SK-N-MC (cell line): ENCODE results near the gene PYGB.

Source experiments
- DNase-seq: peaks from one replicate; pipeline ENCODE4 v3.0.0-alpha.2; 2011; ENCODE audit warnings: low read depth, low spot score
- H3K27ac ChIP-seq: fragments of 200-600 bp; sonication (generic); 2 replicates; pipeline ENCODE4 v1.5.1; 2016; ENCODE audit warnings: mixed run types
- H3K36me3 ChIP-seq: fragments of 200-600 bp; sonication (generic); 2 replicates; pipeline ENCODE4 v1.6.1; 2017; ENCODE audit warnings: antibody characterized with exemption, low read length, mixed read lengths; ENCODE audit not compliant: insufficient read depth
- H3K4me3 ChIP-seq: fragments of 200-600 bp; sonication (generic); 2 replicates; pipeline ENCODE4 v1.5.1; 2016
- H3K9ac ChIP-seq: fragments of 200-600 bp; sonication (generic); 2 replicates; pipeline ENCODE4 v1.8.0; 2017; ENCODE audit warnings: mixed run types, mixed read lengths; ENCODE audit not compliant: insufficient read length
- H3K9me3 ChIP-seq: fragments of 200-600 bp; sonication (generic); 2 replicates; pipeline ENCODE4 v1.6.1; 2017; ENCODE audit warnings: low read depth, mild to moderate bottlenecking, antibody characterized with exemption, low read length, moderate library complexity, mixed read lengths
- EZH2 ChIP-seq: fragments of 200-600 bp; sonication (generic); IDR thresholded peaks from one replicate; pipeline ENCODE4 v1.6.1; 2017; ENCODE audit warnings: antibody characterized with exemption
- FOXP2 ChIP-seq: optimal IDR thresholded peaks from 2 replicates; pipeline ENCODE3; 2011; ENCODE audit warnings: mild to moderate bottlenecking, moderate library complexity; ENCODE audit not compliant: insufficient read depth; ENCODE audit errors: extremely low read length, control extremely low read depth
- POLR2AphosphoS5 ChIP-seq: IDR thresholded peaks from 2 replicates; pipeline ENCODE4 v1.6.1; 2012; ENCODE audit warnings: mild to moderate bottlenecking, low read depth, low read length, borderline replicate concordance

Gene PYGB

DNA sequence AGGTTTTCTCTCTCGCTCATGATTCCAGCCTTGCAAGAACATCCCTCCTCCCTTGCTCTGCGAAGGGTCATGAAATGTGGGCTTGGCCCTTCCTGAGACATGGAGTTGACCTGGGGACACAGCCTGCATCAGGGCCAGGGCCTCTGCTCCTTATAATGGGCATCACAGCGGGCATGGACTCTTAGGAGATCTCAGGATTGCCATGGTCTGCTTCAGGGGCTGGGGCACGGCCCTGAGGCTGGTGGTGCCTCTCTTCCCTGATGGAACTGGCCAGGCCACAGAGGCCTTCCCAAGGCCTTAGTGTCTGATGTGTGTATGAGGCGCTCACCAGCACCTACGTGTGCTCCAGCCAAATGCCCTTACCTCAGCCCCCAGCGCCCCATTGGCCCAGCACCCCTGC lies 28.5 kb upstream of the PYGB start:
- Histone ChIP-seq H3K27ac (no peak overlapping the region), H3K9ac (no peak overlapping the region), H3K36me3 (peaks cover 14% of the 10 kb centered on the region; the same call in 1 of the 2 replicates), H3K9me3 (no peaks in the 10 kb centered on the region), H3K4me3 (no peak overlapping the region)
- TF ChIP-seq POLR2AphosphoS5 (no peak), FOXP2 (no peak), EZH2 (no peak)
- DNase-seq = no peak

DNA sequence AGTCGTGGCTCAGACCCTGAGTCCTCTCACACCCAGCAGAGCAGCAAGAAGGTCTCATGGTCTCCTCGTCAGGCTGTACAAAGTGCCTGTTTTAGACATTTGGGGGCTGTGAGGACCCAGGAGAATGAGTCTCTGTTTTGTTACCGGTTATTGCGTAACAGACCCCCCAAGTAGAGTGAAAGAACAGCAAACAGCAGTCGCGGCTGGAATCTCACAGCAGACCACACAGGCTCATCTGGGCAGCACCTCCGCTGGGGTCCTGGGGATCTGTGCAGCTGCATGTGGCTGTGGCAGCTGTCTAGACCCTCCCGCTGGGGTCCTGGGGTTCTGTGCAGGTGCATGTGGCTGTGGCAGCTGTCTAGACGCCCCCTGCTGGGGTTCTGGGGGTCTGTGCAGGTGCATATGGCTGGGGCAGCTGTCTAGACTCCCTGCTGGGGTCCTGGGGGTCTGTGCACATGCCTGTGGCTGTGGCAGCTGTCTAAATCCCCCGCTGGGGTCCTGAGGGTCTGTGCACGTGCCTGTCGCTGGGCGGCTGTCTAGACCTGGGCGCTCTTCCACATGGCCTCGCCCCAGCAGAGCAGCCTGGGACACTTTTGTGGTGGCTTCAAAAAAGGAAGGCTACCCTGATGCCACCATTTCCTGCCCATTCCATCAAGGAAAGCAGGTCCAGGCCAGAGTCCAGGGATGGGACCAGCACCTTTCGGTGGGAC lies 27.7 kb upstream of the PYGB start:
- Histone ChIP-seq H3K36me3 (peaks cover 8% of the 10 kb centered on the region; the same call in 1 of the 2 replicates), H3K9me3 (no peaks in the 10 kb centered on the region), H3K27ac (no peak overlapping the region), H3K4me3 (no peak overlapping the region), H3K9ac (no peak overlapping the region)
- DNase-seq = no peak
- TF ChIP-seq EZH2 = no peak
- no peak for TF ChIP-seq FOXP2
- no peak for TF ChIP-seq POLR2AphosphoS5

DNA sequence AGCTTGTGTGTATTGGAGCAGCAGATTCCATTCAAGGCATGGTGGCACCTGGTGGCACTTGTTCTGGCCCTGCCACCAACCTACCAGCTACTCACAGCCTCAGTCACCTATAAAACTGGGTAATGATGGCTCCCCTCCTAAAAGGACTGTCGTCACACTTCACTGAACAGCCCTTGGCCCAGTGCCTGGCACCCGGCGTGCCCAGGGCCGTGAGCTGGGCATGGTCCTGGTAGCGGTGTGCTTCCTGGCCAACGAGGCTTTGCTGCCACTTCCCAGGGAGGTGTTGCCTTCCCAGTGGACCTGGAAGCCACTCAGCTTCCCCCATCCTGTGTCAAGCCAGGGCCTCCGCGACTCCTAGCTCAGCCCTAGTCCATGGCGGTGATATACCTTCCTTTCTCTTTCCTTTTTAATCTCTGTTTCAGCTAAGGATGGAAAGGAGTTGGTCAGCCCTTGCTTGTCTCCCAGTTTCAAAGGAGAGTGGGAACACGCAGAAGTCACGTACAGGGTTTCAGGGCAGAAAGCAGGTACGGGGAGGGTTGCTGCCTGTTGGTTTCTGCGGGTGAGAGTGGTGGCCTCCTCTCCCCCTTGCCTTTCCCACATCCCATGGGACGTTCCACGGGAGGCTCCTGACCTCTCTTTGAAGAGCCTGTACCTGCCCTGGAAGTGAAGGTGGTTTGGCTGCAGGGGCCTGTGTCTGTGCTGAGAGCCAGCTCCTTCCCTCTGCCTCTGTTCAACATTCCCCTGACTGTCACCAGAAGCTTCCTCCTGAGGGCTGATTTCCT lies 26.9 kb upstream of the PYGB start:
- Histone ChIP-seq H3K36me3 (peaks cover under 1% of the 10 kb centered on the region; the same call in 1 of the 2 replicates), H3K4me3 (no peak overlapping the region), H3K9me3 (no peaks in the 10 kb centered on the region), H3K27ac (no peak overlapping the region), H3K9ac (no peak overlapping the region)
- no peak for TF ChIP-seq EZH2
- TF ChIP-seq FOXP2 = no peak
- TF ChIP-seq POLR2AphosphoS5 = no peak
- DNase-seq = no peak

DNA sequence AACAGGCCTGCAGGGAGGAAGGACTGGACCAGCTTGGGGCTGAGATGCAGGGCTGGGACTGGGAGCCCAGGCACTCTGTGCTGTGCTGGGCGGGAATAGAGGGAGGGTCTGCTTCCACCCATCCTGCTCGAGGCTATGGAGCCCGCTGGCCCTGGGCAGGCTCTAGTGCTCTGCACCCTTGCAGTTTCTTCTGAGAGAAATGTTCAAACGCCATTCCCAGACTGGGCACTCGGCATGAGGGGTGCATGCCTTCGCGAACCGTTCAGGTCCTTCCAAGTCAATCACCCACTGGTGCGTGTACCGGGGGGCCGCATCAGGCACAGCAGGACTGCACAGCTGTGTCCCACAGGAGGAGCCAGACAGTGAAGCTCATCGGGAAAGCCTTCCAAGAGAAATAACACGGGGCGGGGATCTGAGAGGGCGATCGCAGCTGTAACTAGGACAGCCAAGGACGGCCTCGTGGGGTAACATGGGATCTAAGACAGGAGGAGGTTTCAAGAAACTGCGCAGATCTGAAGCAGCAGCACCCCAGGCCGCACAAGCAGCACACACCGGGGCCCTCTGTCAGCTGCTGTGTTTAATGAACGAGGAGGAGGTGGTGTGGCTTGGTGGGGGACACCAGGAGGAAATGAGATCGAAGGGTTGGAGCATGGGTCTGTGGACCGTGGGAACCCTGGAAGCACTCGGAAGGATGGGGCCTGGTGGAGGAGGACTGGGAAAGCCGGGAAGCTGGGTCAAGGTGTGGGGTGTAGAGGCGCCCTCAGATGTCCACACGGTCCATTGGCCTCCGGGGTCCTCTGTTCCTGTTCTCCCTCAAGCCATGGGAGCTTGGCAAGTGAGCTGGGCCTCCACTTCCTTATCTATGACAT lies 26.1 kb upstream of the PYGB start:
- no peak overlapping the region for H3K9ac ChIP-seq
- H3K4me3 ChIP-seq = no peak overlapping the region
- no peaks in the 10 kb centered on the region for H3K36me3 ChIP-seq
- H3K9me3 ChIP-seq = no peaks in the 10 kb centered on the region
- DNase-seq = no peak
- TF ChIP-seq EZH2 = no peak
- no peak for TF ChIP-seq POLR2AphosphoS5
- TF ChIP-seq FOXP2 = no peak
- H3K27ac ChIP-seq = no peak overlapping the region

DNA sequence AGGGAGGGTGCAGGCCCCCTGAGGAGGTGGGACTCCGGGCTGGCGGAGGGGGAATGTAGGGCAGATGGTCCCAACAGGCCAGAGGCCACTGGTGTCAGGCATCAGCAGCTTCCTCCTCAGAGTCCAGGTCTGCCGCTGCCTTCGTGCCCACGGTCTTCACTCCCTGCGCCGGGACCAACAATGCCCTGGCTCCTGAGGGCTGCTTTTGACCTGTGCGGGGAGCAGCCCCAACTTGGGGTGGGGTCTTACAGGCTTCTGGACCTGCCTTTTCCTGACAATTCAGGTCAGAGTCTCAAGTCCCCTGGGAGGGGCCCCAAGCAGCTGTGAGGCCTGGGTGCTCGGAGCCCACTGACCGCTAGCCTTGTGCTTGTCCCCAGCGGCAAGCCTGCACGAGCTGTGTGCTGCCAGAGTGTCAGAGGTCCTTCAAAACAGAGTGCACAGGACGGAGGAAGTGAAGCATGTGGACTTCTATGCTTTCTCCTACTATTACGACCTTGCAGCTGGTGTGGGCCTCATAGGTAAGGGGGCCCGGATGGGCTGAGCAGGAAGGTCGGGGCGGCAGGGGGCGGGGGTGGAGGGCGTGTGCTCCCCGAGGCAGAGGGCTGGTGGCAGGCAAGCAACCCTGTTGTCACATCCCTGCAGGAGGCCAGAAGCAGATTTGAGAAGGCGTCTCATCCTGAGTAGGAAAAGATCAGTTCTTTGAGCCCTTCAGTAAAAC lies 25.3 kb upstream of the PYGB start:
- no peaks in the 10 kb centered on the region for H3K36me3 ChIP-seq
- no peak overlapping the region for H3K27ac ChIP-seq

DNA sequence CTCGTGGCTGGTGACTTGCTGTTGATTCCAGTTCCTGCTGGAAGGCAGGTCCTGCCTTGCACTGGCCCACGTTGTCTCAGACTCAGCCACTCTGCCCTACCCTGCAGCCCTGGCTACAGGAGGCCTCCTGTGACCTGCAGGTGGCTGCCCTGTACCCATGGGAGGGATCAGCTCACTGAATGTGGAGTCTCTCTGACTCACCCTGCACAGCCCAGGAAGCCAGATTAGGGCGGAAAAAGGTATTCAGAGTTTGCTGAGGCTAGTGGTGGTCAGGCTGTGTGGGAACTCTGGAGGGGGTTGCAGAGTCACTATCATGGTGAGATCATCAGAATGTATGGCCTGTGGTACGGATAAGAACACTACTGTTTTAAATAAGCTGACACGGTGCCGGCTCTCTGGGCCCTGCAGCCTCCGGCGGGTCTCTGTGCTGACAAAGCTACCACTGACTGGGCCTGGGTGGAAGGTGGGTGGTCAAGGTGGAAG lies 24.7 kb upstream of the PYGB start:
- Histone ChIP-seq H3K36me3 (no peaks in the 10 kb centered on the region), H3K27ac (no peak overlapping the region), H3K9ac (no peak overlapping the region), H3K4me3 (no peak overlapping the region), H3K9me3 (no peaks in the 10 kb centered on the region)
- no peak for TF ChIP-seq POLR2AphosphoS5
- TF ChIP-seq FOXP2 = no peak
- no peak for TF ChIP-seq EZH2
- no peak for DNase-seq

More for the DNA sequence above, 25.3 kb upstream of the PYGB start:
- Histone ChIP-seq H3K9ac (no peak overlapping the region), H3K4me3 (no peak overlapping the region), H3K9me3 (no peaks in the 10 kb centered on the region)
- TF ChIP-seq POLR2AphosphoS5 (no peak), EZH2 (no peak), FOXP2 (no peak)
- no peak for DNase-seq

DNA sequence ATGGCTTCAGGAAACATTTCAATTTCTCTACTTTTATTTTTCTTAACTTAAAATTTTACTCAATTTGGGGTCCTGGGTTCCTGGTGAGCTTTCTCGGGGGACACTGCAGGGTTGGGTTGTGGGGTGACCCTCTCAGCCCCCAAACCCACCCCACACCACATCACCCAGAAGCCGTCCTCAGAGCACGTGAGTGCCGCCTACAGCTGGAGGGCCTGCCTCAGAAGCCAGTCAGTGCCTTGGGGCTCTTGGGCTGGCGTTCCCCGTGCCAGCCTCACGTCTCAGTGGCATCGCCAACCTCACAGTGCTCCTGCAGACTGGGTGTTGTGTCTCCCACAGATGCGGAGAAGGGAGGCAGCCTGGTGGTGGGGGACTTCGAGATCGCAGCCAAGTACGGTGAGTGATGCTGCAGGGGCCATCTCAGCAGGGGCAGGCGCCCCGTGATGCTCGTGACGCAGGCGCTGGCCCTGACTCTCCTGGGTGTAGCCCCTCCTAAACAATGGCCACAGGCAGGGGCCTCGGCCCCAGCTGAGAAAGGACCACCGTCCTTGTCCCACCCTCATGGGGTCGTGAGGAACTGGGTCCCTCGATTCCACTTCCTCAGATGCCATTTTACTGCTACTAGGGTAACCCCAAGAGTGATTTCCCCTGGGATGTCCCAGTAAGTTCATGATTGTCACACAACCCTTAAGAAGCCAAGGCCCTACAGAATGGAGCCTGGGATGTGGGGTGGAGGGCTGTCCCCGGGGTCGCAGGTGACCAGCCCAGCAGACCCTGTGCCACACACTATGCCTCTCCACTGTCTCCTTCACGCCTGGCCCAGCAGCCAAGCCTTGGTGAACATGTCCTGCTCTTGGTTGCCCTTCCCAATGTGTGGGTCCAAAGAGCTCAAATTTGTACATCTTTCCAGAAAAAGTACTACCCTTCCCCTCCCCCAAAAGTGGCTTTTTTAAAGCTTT lies 23.8 kb upstream of the PYGB start:
- Histone ChIP-seq H3K9me3 (no peaks in the 10 kb centered on the region), H3K4me3 (no peak overlapping the region), H3K27ac (no peak overlapping the region), H3K36me3 (no peaks in the 10 kb centered on the region), H3K9ac (no peak overlapping the region)
- DNase-seq = no peak
- TF ChIP-seq FOXP2 = no peak
- TF ChIP-seq POLR2AphosphoS5 = no peak
- no peak for TF ChIP-seq EZH2
